ENCODE measurements around the gene HSPA12B. TPM values are rescaled to one million over a fixed set of nuclear protein-coding genes. Genes with fewer than 3 reads are reported as not detected.

The HSPA12B gene
- polyA plus RNA-seq, 6 donors from 2014 or later, result not detected

GRCh38 chr20:3696745-3697587, 35.5 kb upstream of the HSPA12B start:
- ATAC-seq (ENCODE audit: low read depth in 2 of 2), result no peak
- Mint-ChIP-seq H3K4me3 (no peak overlapping the region), H3K9me3 (peaks cover 0 to 2% (median 0%) of the 10 kb centered on the region in 7 donors), H3K27me3 (peaks cover 0 to 6% (median 0%) of the 10 kb centered on the region in 3 donors), H3K36me3 (no peaks in the 10 kb centered on the region), H3K4me1 (no peaks in the 10 kb centered on the region), H3K27ac (no peak overlapping the region)
- no peak for DNase-seq

GRCh38 chr20:3697588-3698305, 34.7 kb upstream of the HSPA12B start:
- no peak for ATAC-seq (ENCODE audit: low read depth in 2 of 2)

GRCh38 chr20:3698591-3699001, 33.9 kb upstream of the HSPA12B start:
- Mint-ChIP-seq H3K27me3 (peaks cover 2 to 10% (median 4%) of the 10 kb centered on the region in 3 donors), H3K36me3 (no peaks in the 10 kb centered on the region), H3K9me3 (peaks cover 0 to 2% (median 0%) of the 10 kb centered on the region in 7 donors), H3K4me3 (no peak overlapping the region), H3K4me1 (no peaks in the 10 kb centered on the region), H3K27ac (peak overlapping the region in 1 of 6 donors; percentile 44)
- DNase-seq (no peak), ATAC-seq (ENCODE audit: low read depth in 2 of 2) (no peak)

More at GRCh38 chr20:3697588-3698305, 34.7 kb upstream of the HSPA12B start:
- Mint-ChIP-seq H3K27me3 (peaks cover 0 to 6% (median 3%) of the 10 kb centered on the region in 3 donors), H3K27ac (no peak overlapping the region), H3K4me3 (no peak overlapping the region), H3K36me3 (no peaks in the 10 kb centered on the region), H3K9me3 (peaks cover 0 to 2% (median 0%) of the 10 kb centered on the region in 7 donors), H3K4me1 (no peaks in the 10 kb centered on the region)
- no peak for DNase-seq

GRCh38 chr20:3699037-3699436, 33.4 kb upstream of the HSPA12B start:
- Mint-ChIP-seq H3K9me3 (peaks cover 0 to 2% (median 0%) of the 10 kb centered on the region in 7 donors), H3K27ac (no peak overlapping the region), H3K4me3 (no peak overlapping the region), H3K27me3 (peaks cover 4 to 14% (median 7%) of the 10 kb centered on the region in 3 donors), H3K4me1 (no peaks in the 10 kb centered on the region), H3K36me3 (no peaks in the 10 kb centered on the region)
- no peak for DNase-seq
- no peak for ATAC-seq (ENCODE audit: low read depth in 2 of 2)

GRCh38 chr20:3701061-3701998, 31.2 kb upstream of the HSPA12B start:
- peaks cover 4 to 16% (median 13%) of the 10 kb centered on the region in 3 donors for H3K27me3 Mint-ChIP-seq
- ATAC-seq (ENCODE audit: low read depth in 2 of 2) (no peak), DNase-seq (no peak)
- H3K9me3 Mint-ChIP-seq, result peaks cover 0 to 1% (median 0%) of the 10 kb centered on the region in 7 donors
- H3K27ac Mint-ChIP-seq, result no peak overlapping the region
- H3K36me3 Mint-ChIP-seq, result no peaks in the 10 kb centered on the region
- H3K4me1 Mint-ChIP-seq, result no peaks in the 10 kb centered on the region
- H3K4me3 Mint-ChIP-seq, result no peak overlapping the region

- Mint-ChIP-seq H3K27me3 (peaks cover 4 to 20% (median 16%) of the 10 kb centered on the region in 3 donors), H3K4me3 (no peak overlapping the region), H3K27ac (no peak overlapping the region), H3K9me3 (peaks cover 0 to 2% (median 0%) of the 10 kb centered on the region in 7 donors), H3K4me1 (no peaks in the 10 kb centered on the region), H3K36me3 (no peaks in the 10 kb centered on the region)
- no peak for DNase-seq
- ATAC-seq (ENCODE audit: low read depth in 2 of 2), result no peak
Observed at GRCh38 chr20:3702611-3703391, 29.7 kb upstream of the HSPA12B start.

- ATAC-seq (ENCODE audit: low read depth in 2 of 2) (no peak), DNase-seq (no peak)
- H3K4me3 Mint-ChIP-seq, result no peak overlapping the region
- no peaks in the 10 kb centered on the region for H3K36me3 Mint-ChIP-seq
- H3K4me1 Mint-ChIP-seq, result no peaks in the 10 kb centered on the region
- peaks cover 8 to 21% (median 12%) of the 10 kb centered on the region in 3 donors for H3K27me3 Mint-ChIP-seq
- H3K9me3 Mint-ChIP-seq, result peaks cover 0 to 3% (median 0%) of the 10 kb centered on the region in 7 donors
- no peak overlapping the region for H3K27ac Mint-ChIP-seq
Observed at GRCh38 chr20:3704087-3704486, 28.4 kb upstream of the HSPA12B start.

- H3K4me1 Mint-ChIP-seq, result no peaks in the 10 kb centered on the region
- no peak for DNase-seq
- peaks cover 8 to 21% (median 10%) of the 10 kb centered on the region in 3 donors for H3K27me3 Mint-ChIP-seq
- peaks cover 0 to 3% (median 0%) of the 10 kb centered on the region in 7 donors for H3K9me3 Mint-ChIP-seq
- no peaks in the 10 kb centered on the region for H3K36me3 Mint-ChIP-seq
- no peak overlapping the region for H3K4me3 Mint-ChIP-seq
- no peak for ATAC-seq (ENCODE audit: low read depth in 2 of 2)
- H3K27ac Mint-ChIP-seq, result no peak overlapping the region
Observed at GRCh38 chr20:3705491-3705969, 27.0 kb upstream of the HSPA12B start.

GRCh38 chr20:3705970-3706739, 26.3 kb upstream of the HSPA12B start:
- H3K36me3 Mint-ChIP-seq, result no peaks in the 10 kb centered on the region
- no peak for DNase-seq
- no peak overlapping the region for H3K4me3 Mint-ChIP-seq
- H3K27me3 Mint-ChIP-seq, result peaks cover 9 to 27% (median 11%) of the 10 kb centered on the region in 3 donors
- H3K4me1 Mint-ChIP-seq, result no peaks in the 10 kb centered on the region
- H3K9me3 Mint-ChIP-seq, result peaks cover 0 to 3% (median 0%) of the 10 kb centered on the region in 7 donors
- no peak for ATAC-seq (ENCODE audit: low read depth in 2 of 2)
- no peak overlapping the region for H3K27ac Mint-ChIP-seq

GRCh38 chr20:3706774-3707507, 25.5 kb upstream of the HSPA12B start:
- Mint-ChIP-seq H3K4me3 (no peak overlapping the region), H3K4me1 (peaks cover 0 to 7% (median 0%) of the 10 kb centered on the region in 3 donors), H3K27ac (no peak overlapping the region), H3K36me3 (no peaks in the 10 kb centered on the region), H3K9me3 (peaks cover 0 to 3% (median 0%) of the 10 kb centered on the region in 7 donors), H3K27me3 (peaks cover 15 to 35% (median 19%) of the 10 kb centered on the region in 3 donors)
- ATAC-seq (ENCODE audit: low read depth in 2 of 2), result no peak
- DNase-seq, result no peak

- ATAC-seq (ENCODE audit: low read depth in 2 of 2), result no peak
- H3K27ac Mint-ChIP-seq, result no peak overlapping the region
- H3K36me3 Mint-ChIP-seq, result no peaks in the 10 kb centered on the region
- peaks cover 0 to 3% (median 0%) of the 10 kb centered on the region in 7 donors for H3K9me3 Mint-ChIP-seq
- H3K4me1 Mint-ChIP-seq, result peaks cover 0 to 8% (median 0%) of the 10 kb centered on the region in 3 donors
- peaks cover 14 to 38% (median 24%) of the 10 kb centered on the region in 3 donors for H3K27me3 Mint-ChIP-seq
- no peak overlapping the region for H3K4me3 Mint-ChIP-seq
- no peak for DNase-seq
Observed at GRCh38 chr20:3707508-3707899, 25.0 kb upstream of the HSPA12B start.

All from naive B cell (primary cell).